HG02623 (cell line): ENCODE measurements around the gene TUBG2.
"Not testable (repeated sequence)": the region's sequence is repeated elsewhere in the genome, so short reads cannot be mapped to it uniquely, and the experiment has no call there.

Source experiments
- ATAC-seq: cut with Tn5 transposase; IDR thresholded peaks from one replicate; pipeline ENCODE4 v1.9.1; 2021; ENCODE audit warnings: moderate library complexity; ENCODE audit not compliant: unreplicated experiment

Gene TUBG2

DNA sequence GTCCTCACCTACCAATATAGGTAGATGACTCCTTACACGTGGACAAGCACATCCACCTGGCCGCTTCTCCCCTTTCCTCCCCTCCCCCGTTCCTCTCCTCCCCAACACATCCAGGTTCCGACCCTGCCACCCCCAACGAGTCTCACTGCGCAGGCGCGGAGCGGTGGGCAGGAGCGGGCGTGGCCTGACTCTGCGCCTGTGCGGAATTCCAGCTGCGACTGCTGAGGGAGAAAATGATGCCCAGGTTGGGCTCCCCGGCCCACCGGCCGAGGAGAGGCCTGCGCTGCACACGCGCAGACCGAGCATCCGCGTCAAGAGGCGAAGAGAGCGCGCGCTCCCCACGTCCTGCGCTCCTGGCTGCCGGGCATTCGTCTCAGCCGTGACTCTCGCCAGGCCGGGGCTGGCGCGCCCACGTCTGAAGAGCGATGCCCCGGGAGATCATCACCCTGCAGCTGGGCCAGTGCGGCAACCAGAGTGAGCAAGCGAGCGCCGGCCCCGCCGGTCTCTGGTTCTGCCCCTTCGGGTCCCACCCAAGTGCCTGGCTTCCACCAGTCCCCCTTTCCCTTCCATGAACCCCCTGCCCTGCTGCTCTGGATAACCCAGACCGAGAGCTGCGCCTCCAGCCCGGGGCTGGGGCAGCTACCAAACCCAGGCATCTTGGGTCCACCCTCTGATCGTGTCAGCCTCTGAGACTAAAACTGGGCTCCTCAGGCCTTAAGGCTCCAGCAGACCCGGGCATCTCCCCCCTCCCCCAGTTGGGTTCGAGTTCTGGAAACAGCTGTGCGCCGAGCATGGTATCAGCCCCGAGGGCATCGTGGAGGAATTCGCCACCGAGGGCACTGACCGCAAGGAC is at the start of gene TUBG2:
TSS of gene TUBG2 (plus strand) at position 206 of the 853 bp plus-strand sequence. CDS start at position 426, 220 bp downstream.
- peak; percentile 56 for ATAC-seq

DNA sequence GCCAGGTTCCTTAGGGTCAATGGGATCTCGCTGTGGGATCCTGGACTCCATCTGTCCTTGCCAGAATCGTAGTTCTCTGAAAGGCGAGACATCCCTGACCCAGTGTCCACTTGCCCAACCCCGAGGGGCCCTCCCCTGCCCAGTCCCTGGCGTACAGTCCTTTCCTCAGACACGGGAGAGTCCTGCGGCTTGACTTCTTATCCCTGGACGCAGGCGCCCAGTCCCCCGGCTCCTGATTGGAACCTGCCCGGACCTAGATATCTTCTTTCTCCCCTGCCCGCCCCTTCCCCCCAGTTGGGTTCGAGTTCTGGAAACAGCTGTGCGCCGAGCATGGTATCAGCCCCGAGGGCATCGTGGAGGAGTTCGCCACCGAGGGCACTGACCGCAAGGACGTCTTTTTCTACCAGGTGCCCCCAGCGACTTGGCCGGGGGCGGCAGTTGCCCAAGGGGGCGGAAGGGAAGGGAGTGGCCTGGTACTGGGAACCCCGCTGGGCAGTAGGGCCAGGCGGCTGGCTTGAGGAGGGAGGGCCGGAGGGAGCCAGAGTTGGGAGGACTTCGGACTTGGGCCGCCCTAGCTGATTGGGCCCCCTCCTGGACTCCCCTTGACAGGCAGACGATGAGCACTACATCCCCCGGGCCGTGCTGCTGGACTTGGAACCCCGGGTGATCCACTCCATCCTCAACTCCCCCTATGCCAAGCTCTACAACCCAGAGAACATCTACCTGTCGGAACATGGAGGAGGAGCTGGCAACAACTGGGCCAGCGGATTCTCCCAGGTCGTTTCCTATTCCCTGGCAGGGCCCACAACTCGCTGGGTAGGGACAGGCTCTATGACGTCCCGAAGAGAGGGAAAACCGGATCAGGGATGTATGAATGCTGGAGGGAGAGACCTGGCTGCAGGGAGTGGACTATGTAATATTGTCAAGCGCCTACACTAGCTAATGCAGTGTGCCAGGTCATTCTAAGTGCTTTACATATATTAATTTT is 49.0 kb upstream of the TUBG2 start:
- ATAC-seq = not testable (repeated sequence)

DNA sequence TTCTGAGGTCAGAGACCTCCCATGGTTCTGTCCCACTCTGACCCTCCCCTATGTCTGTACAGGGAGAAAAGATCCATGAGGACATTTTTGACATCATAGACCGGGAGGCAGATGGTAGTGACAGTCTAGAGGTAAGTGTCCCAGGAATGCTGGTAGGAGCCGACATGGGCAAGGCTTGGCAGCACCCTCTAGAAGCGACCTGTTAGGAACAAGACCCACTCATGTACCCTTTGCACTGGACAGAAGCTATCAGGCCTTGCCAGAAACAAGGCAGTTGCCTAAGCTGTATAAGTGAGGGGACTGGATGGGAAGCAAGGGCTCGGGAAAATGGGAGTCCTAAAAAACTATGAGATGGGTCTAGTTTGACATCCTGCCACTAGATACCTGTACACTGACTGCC is 47.1 kb upstream of the TUBG2 start:
- ATAC-seq = no peak

DNA sequence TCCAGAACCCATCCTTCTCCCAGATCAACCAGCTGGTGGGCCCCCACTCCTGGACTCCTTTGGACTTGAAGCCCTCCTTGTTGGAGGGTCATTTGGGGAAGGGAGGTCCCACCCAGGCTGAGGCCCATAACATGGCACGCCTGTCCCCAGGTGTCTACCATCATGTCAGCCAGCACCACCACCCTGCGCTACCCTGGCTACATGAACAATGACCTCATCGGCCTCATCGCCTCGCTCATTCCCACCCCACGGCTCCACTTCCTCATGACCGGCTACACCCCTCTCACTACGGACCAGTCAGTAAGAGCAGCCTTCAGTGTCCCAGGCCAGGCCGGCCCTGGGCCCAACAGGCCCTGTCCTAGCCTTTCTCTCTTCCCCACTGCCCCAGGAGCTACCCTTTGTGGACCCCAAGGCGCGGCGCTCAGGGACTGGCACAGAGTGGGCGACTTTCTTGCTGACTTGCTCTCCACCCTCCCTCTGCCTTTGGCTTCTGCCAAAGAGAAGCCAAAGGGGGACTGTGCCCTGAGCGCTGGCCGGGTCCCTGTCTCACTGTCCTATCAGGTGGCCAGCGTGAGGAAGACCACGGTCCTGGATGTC is 45.3 kb upstream of the TUBG2 start:
- no peak for ATAC-seq

DNA sequence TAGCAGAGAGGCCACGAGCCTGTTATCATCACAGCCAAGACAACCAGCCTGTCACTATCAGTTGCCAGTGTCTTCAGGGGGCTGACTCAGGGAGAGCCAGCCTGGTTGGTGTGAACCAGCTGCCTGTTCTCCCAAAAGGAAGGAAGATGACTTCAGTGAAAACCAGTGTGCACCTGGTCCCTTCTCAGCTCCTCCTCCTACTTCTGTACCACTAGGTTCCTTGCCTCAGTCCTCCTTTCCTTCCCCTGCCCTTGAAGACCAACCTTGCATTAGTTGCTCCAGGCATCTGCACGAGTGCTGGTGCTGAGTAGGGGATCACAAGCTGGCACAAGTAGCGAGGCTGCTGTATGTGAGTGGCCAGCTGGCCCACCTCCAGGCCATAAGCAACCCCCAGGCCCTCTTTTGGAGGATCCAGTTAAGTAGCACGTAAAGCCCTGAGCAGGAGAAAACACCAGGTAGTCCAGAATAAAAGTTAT is 41.1 kb upstream of the TUBG2 start:
- peak; percentile 13 for ATAC-seq

DNA sequence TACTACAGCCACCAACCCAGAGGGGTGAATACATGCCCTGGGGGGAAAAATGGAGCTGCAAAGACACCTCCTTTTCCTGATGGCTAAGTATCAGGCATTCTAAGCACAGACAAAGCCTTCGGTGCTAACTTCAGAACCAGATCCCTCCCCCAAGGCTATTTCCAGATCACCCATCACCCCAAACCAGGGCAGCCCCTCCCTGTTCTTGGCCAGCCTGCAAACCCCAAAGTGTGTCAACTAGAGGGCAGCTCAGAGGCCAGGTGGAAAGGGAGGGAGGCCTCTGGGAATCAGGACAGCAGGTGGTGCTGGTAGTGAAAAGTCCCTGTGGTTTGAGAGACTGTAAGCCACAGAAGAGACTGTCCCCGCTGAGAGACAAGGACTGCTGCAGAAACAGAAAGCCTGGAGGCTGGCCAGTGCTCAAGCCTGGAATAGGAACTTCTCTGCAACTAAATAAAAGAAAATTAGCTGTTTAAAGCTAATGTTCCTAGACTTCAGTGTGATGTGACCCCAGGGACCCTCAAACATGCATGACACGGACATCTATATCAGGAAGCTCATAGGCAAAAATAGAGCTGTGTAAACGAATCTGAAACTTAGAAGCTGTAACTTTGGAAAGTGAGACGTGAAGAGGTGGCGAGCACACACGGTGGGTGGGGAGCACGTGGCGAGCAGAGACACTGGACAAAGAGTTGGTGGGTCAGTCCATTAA is 40.5 kb upstream of the TUBG2 start:
- peak; percentile 75 for ATAC-seq

GRCh38 chr17:42621987-42622386 is 37.1 kb upstream of the TUBG2 start:
- not testable (repeated sequence) for ATAC-seq

DNA sequence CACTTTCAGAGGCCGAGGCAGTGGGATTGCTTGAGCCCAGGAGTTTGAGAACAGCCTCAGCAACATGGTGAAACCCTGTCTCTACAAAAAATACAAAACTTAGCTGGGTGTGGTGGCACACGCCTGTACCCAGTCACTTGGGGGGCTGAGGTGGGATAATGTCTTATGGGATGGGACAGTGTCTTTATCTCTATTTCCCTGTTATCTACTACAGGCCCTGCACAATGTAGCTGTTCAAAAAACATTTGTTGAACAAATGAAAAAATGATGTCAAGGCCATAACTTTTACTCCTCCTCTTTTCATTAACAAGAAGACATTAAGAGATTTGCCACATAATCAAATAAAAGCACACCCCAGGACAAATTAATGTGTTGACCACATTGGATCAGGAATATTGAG is 35.8 kb upstream of the TUBG2 start:
- no peak for ATAC-seq

DNA sequence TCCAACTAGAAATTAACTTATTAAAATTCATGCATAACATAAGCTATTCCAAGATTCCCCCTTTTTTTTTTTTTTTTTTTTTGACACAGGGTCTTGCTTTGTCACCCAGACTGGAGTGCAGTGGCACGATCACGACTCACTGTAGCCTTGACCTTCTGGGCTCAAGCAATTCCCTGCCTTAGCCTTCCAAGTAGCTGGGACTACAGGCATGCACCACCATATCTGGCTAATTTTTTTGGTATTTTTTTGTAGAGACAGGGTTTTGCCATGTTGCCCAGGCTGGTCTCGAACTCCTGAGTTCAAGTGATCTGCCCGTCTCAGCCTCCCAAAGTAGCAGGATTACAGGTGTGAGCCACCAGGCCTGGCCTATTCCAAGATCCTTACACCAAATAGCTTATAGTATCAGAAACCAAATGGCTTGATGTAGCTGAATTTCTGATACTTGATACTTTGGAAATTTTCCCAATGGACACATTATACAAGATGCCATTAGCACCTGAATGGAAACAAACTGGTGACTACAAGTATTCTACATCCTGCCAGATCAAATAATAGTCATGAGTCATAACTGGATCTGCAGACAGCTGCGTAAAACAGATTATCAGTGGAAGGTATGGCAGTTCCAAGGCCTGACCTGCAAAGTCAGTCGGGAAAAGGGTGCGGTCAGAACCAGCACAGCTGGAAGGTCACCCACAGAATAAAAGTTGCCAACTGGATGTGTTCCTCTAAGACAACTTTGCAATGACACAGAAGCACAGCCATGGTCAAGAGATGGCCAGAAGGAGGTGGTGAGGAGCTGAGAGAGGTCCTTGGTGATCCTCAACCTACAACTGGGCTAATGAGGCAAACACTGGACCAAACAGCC is 35.1 kb upstream of the TUBG2 start:
- no peak for ATAC-seq

DNA sequence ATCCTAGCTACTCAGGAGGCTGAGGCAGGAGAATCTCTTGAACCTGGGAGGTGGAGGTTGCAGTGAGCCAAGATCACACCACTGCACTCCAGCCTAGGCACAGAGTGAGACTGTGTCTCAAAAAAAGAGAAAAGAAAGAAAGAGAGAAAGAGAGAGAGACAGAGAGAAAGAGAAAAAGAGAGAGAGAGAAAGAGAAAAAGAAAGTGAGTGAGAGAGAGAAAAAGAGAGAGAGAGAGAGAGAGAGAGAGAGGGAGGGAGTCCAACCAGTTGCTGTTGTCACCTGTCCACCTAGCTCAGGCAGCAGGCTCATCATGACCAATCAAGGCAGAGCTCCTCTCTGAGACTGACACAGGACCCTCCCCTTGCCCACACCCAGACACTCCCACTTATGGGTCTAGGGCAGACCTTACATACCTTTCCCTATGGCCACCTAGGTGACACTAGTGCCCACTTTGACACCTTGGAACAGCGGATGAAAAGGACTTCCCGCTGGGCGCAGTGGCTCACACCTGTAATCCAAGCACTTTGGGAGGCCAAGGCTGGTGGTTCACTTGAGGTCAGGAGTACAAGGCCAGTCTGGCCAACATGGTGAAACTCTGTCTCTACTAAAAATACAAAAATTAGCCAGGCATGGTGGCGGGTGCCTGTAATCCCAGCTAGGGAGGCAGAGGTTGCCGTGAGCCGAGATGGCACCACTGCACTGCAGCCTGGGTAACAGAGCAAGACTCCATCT is 31.9 kb upstream of the TUBG2 start:
- ATAC-seq = not testable (repeated sequence)

GRCh38 chr17:42629411-42630009 is 29.6 kb upstream of the TUBG2 start:
- no peak for ATAC-seq

DNA sequence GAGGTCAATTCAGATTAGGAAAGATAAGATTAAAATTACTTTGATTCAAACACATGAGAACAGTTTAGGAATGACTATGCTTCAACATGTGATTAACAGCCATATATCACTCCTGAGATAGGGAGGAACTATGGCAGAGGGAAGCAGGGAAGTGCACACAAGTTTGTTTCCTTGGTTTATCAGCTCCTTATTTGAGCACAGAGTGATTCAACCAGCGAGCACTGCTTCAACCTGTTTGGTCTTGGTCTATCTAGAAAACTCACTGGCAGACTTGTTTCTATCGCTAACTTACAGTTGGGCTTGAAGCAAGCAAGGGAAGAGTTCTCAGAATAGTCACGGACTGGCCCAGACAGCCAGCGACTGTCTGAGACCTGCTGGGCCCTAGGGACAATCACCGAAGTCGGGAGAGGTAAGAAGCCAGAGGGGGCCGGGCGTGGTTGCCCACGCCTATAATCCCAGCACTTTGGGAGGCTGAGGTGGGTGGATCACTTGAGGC is 26.1 kb upstream of the TUBG2 start:
- ATAC-seq = no peak

DNA sequence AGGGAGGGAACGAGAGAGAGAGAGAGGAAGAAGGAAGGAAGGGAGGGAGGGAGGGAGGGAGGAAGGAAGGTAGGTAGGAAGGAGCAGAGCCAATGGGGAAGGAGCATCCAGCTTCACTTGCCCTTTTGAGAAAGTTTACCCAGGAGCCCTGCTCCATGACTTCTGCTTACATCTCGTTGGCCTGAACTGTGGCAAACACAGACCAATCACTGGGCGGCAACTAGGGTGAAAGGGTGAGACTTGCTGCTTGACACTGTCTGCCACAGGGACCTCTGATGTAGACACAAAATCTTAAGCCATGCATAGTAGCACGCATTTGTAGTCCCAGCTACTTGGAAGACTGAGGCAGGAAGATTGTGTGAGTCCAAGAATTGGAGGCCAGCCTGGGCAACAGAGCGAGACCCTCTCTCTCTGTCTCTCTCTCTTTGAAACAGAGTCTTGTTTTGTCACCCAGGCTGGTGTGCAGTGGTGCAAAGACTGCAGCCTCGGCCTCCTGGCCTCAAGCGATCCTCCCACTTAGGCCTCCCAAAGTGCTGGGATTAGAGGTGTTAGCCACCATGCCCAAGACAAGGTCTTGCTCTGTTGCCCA is 19.5 kb upstream of the TUBG2 start:
- no peak for ATAC-seq

GRCh38 chr17:42640121-42640520 is 19.0 kb upstream of the TUBG2 start:
- no peak for ATAC-seq

DNA sequence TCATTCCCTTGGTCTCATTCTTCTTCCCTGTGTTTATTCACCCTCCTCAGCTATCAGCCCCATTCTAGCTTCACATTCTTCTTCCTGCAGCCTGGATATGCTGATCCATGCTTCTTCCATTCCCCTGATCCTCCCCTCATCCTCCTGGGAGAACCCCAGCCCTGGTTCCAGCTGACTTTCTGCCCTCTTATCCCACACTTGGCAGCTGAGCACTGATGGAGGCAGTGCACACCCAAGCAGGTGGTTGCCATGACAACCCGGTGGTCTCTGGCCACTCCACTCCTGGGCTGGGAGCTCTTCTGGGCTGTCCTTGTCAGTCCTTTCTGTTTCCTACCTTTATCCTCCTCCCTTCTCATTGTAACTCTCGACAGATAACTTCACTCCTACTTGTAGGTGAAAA is 16.7 kb upstream of the TUBG2 start:
- no peak for ATAC-seq

- no peak for ATAC-seq
Observed at GRCh38 chr17:42647778-42648177, 11.3 kb upstream of the TUBG2 start.

DNA sequence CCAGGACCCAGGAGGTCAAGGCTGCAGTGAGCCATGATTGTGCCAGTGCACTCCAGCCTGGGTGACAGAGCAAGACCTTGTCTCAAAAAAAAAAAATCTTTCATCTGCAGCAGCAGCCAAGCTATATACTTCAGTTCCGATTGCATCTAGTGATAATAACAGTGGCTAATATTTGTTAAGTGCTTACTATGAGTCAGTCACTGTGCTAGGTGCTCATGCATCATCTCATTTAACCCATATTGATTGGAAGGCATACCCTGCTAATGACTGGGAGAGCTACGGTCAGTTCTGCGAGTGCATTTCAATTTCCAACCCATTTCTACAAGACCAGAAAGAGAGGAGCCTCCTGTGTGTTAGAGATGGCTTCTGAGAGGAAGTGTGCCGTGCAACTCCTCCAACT is 7.7 kb upstream of the TUBG2 start:
- no peak for ATAC-seq
